CD1c-positive myeloid dendritic cell (primary cell): ENCODE results near the gene ARHGEF38.
"Not testable (repeated sequence)": the region's sequence is repeated elsewhere in the genome, so short reads cannot be mapped to it uniquely, and the experiment has no call there.

Experiments
- DNase-seq: peaks from one replicate; pipeline ENCODE4 v3.0.0-alpha.2; 2016; ENCODE audit errors: extremely low spot score

Gene ARHGEF38

DNA sequence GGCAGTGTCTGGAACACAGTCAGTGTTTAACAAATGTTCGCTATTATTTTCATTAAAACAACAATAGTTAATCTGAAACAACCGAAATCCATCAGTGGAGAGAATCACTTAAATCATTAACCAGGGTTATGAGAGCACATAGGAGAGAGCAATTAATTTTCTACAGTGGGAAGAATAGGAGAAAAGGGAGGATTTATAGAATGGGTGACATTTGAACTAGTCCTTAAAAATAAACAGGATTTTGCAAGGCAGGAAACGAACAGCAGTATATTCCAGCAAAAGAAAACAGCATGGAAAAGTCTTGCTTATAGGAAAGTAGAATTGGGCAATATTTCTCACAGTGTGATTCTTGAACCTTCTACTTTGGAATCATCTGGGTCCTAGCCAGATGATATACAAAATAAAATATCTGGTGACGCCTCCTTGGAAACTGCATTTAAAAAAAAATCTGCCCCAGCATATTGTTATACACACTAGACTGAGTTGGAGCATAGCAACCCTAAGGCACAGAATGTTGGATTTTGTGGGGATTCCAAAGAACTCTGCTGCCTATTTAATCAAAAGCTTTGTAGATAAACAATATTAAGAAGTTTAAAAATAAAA lies 100.0 kb downstream of the ARHGEF38 start:
- DNase-seq, result no peak

DNA sequence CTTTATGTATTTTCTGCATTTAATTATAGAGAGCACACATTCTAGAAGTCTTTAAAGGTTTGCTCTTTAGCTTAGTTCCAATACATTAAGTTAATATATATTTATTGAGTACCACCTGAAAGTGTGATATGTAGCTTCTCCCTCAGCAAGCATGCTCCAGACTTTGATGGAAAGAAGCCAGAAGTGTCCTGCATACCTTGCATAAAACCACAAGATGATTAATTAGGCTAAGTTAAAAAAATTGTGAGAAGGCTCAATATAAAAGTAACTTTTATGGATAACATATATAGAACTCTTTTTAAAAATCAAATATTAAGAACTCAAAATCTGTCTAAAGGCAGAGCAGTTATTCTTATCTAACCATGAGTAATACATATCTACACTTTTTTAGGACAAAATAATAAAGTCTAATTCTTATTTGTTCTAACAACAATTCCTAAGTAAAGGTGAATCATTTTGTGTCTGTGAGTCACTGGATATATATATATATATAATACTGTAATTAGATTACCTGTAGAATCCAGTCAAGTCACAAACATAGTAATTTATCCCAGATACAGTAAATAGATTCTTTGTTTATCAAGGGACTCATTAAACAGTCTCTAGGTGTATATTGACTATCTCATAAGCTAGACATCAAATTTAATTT lies 104.8 kb downstream of the ARHGEF38 start:
- no peak for DNase-seq

DNA sequence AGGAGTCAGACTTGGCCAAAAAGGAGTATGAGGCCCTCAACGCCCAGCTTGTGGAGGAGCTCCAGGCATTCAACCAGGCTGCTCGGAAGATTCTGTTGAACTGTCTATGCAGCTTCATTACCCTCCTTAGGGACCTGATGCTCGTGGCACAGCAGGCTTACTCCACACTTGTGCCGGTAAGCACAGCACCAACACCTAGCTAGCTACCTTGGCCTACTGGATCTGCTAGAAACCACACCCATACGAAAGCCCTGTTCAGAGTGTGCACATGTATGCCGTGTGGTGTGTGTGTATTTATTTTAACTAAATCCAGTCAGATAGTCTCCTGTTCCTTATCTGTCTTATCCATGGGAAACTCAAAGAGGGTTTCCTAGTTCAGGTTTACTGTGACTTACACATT lies 106.8 kb downstream of the ARHGEF38 start:
- DNase-seq, result no peak

DNA sequence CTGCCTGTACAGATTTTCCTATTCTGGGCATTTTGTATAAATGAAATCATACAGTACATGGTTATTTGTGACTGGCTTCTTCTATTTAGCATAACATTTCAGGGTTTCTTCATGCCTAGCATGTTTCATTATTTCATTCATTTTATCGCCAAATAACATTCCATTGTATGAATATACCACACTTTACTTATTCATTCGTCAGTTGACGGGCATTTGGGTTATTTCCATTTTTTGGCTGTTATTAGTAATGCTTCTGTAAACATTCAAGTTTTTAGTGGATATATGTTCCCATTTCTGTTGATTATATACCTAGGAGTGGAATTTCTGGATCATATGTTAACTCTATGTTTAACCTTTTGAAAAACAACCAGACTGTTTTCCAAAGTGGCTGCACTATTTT lies 108.6 kb downstream of the ARHGEF38 start:
- DNase-seq, result no peak

DNA sequence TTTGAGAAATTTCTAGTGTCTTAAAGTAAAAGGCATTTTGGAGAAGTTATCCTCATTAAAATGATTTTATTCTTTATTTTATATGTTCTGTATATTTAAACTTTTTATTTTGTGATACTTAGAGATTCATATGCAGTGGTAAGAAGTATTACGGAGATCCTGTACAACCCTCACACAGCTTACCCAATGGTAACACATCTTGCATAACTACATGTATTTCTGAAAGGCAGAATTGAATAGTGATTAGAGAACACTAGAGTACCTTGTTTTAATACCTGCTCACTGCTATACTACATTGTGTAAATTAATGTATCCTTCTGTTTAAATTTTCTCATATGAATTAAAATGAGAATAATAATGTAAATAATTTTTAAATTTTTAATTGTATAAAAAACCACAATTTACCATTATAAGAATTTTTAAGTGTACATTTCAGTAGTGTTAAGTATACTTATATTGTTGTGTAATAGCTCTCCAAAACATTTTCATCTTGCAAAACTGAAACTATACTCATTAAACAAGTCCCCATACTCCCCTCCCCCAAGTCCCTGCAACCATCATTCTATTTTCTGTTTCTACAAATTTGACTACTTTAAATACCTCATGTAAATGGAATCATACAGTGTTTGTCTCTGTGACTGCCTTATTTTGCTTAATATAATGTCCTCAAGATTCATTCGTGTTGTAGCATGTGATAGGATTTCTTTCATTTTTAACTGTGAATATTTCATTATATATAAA lies 110.7 kb downstream of the ARHGEF38 start:
- DNase-seq, result no peak

DNA sequence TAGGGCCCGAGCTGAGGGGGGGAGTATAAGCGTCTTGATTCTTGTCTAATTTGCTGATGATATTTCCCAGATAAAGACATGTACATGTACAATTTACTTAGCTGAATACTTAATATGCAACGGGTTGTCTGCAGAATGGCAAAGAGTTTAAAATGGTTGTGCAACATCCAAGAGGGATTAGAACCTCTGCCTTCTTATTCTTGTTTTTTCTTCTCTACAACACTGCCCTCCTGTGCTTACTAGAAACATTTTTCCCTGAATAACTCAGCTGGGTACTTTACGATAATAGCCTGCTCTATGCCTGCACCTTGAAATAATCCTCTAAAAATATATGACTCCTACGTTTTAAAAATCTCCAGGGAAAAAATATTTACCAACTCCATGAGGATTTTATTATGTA lies 114.3 kb downstream of the ARHGEF38 start:
- no peak for DNase-seq

DNA sequence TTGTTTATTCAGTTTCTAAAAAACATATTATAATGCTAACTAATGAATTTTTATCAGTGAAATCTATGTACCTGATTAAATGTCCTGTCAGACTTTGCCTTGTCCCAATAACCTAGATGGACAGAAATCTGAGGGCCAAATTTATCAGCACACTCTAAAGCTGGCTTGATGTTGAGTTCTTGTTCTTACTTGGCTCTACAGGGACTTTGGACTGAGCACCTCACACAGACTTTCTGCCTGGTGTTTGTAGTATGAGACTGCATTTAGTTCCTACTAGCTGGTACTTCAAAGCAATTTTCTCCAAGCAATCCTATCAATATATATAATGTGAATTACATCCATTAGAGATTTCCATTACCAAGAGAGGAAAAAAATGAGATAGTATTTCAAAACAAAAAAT lies 118.3 kb downstream of the ARHGEF38 start:
- no peak for DNase-seq

DNA sequence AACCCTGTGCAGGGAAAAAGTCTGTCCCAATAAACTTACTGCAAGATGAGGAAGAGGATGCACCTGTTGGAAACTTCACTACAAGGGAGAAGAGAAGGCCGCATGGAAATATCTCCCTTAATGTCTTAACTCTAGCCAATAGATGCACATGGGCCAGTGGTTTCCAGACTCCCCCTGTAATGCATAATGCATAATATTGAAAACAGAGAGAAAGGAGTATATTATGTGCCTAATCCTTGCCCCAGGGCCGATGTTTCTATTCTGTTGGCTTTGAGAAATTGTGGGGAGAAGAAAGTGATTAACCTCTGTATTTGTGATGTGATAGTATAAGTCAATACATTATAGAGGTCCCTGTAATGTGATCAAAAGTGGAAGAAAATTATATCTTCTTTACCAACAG lies 118.9 kb downstream of the ARHGEF38 start:
- no peak for DNase-seq

DNA sequence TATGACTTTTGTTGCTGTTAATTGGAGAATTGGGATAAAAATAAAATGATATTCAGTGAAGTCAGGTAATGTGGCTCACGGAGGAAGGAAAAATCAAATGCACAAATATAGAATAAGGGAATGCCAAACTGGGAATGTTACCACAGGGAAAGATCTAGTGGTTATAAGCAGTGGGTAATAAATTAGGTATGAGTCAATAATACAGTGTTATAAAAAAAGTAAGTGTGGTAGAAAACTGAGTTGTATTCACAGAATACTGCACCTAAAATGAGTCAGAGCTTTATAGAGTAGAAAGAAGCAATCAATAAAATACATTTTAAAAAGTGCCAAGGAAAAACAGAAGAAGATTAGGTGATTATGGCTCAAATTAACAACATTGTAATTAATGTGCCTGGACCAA lies 121.6 kb downstream of the ARHGEF38 start:
- DNase-seq, result no peak

DNA sequence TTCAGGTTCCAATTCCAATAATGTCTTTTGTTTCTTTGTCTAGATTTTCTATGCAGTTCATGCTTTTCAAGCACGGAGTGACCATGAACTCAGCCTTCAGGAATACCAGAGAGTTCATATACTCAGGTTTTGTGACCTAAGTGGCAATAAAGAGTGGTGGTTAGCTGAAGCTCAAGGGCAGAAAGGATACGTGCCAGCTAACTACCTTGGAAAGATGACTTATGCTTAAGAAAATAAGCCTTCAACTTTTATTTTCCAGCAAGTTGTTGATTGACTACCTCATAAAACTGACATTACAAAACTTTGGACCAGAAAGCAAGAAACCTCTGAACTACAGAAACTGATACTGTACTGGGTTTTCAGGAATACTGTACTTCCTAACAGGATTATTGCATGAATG lies 125.3 kb downstream of the ARHGEF38 start:
- DNase-seq, result no peak

DNA sequence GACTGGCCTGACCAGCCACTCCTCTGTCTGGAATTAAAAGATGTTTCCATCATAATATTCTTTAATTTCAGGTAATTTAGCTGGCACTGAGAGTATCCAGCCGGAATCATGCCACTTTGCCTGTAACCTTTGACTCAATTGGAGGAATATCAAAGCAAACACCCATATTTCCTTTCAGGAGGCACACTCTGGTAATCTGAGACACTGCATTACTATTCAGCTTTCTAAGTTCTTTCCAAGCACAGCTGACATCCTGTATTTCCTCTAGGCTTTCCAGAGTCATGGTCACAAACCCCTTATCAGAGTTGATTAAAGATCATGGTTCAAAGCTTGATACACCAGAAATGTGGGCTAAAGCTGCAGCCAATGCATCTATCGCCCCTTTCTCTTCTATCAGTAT lies 126.8 kb downstream of the ARHGEF38 start:
- no peak for DNase-seq

DNA sequence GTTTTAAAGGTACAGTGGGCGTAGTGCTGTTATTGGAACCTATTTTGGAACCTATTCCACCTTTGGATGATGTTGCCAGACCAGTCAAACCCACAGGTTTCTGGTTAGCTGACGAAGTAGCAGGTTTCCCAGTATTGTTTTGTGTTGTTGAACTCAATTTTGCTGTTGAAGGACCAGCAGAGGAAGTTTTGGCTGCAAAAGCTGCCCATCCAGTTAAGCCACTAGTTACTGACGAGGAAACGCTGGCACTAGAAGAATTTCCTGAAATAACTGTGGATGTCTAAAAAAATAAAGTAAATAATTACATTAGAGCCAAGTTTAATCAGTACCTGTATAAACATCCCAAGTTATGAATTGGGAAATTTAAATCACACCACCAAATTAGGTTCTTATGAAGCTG lies 130.6 kb downstream of the ARHGEF38 start:
- no peak for DNase-seq

DNA sequence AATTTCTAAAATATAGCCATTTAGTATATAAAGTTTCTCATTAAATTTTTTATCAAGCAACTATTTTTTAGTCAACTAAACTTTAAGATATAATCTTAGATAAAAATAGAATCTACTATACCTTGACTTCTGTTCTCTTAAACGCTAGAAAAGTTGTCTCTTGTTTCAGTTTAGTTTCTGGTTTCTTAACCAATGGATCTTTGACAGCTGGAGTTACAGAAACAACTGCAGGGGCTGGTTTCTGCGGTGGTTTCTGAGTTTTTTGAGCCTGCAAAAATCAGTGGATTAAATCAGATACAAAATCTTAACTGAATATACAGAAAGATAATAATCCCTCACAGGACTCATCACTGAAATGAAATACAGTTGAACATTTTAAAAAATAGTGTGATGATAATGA lies 134.2 kb downstream of the ARHGEF38 start:
- DNase-seq, result no peak

DNA sequence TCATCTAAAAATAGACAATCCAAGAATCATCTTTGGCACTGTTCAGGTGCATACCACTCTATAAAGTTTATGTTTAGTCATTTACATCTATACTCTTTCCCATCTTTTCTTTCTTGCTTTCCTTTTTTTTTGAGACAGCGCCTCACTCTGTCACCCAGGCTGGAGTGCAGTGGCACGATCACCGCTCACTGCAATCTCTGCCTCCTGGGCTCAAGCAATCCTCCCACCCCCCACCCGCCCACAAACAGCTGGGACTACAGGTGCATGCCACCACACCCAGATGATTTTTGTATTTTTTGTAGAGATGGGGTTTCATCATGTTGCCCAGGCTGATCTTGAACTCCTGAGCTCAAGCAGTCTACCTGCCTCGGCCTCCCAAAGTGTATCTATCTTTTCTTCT lies 142.4 kb downstream of the ARHGEF38 start:
- DNase-seq, result not testable (repeated sequence)

DNA sequence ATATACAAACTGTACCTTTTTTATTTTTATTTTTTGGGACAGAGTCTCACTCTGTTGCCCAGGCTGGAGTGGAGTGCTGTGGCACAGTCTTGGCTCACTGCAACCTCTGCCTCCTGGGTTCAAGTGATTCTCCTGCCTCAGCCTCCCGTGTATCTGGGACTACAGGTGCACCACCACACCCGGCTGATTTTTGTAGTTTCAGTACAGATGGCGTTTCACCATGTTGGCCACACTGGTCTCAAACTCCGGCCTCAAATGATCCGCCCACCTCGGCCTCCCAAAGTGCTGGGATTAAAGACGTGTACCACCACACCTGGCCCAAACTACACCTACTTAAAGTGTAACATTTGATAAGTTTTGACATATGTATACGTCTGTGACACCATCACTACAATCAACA lies 143.4 kb downstream of the ARHGEF38 start:
- not testable (repeated sequence) for DNase-seq

DNA sequence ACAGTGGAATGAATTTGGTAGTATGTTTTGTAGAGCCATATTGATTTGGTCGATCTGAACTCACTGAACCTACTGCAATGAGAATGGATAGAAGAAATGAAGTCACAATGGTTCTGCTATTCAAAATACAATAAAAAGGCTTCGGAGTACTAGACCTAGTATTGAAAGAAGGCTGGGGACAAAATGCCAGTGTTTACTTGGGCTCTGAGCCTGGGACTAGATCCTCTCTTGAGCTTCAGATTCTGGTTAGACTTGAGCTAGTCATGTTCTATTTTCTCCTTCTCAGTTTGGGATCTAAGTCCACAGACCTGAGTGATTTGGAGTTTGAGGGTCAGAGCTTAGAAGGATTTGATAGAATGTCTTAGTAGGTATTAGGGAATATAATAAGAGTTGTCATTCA lies 146.2 kb downstream of the ARHGEF38 start:
- DNase-seq, result no peak

DNA sequence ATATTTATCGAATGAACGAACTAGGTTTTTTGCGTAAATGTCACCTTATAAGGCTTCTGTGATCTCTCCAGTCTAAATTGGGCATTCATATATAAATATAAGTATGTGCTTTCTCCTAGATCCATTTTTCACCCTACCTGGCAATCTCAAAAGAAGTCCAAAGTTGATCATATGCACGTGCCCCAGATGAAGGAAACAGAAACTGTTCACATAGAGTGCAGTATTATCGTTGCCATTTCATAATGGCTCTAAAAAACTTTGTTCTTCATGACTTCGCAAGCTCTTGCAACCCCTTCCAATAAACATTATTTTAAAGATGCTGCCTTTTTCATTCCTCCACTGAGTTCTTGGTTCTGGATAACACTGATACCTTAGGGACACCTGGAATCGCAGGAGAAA lies 155.4 kb downstream of the ARHGEF38 start:
- no peak for DNase-seq

DNA sequence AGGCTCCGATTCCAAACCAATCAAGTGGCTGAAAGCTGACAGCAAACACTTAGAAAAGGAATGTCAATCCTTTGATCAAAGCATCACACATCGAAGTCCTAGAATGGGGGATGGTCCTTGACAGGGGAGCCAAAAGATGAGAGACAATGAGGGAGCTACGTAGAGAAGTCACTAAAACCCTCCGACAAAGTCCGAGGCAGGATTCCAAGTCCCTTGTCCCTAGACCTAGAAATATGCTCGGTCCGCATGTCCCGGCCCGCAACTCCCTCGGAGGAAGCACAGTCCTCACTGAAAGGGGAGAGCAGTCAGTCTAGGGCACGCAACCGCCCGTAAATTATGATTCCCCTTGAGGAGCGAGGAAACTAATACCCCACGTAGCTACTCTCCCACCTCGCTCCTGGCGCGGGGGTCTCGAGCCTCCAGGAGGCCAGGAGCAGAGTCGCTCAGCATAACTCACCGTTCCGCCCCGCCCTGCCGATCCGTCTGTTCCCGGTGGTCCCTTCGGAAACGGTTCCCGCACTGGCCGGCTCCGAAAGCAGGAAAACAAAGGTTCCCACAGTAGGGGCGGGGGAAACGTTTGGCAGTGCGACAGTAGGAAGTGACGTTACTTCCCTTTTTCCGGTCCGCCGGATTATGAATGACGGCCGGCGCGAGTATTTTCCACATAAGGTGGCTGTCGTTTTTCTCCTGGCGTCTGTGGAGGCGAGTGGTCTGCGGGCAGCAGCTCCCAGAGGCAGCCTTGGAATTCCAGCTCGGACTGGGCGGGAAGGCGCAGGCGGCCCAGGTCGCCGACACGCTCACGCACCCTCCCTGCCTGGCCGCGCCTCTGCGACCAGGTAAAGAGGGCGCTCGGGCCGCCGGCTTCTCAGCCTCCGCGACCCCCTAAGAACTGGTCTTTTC lies 156.0 kb downstream of the ARHGEF38 start, which contains the start of the genes GSTCD and INTS12:
Gene GSTCD, plus strand, starts transcription at position 604 of the 900 bp plus-strand sequence. CDS start 8,830 bp downstream, outside the sequence.
Gene INTS12, minus strand, starts transcription at position 509 of the 900 bp plus-strand sequence. CDS start 8,684 bp downstream, outside the sequence.
- peak; percentile 96 for DNase-seq

DNA sequence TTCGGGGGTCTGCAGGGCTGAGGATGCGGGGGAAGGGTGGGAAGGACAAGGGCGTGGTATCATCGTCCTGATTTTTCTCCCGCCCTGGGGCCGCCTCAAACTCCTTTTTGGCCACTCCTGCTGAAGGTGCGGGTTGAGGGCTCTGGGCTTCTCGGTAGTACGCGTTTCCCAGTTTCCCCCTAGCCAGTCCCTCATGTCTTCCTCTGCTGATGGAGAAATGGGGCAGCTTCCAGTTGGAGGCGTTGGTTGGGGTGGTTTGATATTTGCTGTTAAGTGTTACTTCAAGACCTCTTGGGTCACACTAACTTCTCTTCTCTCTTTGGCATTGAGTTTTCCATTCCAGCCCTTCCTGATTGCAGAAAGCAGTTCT lies 156.6 kb downstream of the ARHGEF38 start:
- peak; percentile 39 for DNase-seq

DNA sequence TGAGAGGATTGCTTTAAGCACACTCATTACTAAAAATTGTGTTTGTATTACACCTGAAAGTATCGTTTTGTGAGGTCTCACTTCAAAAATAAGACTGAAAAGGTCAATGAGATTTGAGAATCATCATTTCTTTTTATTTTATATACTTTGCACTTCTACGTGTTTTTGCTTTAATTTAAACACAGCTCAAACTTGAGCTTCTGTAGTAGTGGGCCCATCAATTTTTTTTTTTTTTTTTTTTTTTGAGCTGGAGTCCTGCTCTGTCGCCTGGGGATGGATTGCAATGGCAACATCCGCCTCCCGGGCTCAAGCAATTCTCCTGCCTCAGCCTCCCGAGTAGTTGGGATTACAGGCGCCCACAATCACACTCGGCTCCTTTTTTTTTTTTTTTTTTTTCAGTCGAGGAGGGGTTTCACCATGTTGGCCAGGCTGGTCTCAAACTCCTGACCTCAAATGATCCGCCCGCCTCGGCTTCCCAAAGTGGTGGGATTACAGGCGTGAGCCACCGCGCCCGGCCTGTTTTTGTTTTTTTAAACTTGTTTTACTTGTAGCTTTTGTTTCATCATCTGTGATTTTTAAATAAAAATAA lies 157.7 kb downstream of the ARHGEF38 start:
- no peak for DNase-seq

DNA sequence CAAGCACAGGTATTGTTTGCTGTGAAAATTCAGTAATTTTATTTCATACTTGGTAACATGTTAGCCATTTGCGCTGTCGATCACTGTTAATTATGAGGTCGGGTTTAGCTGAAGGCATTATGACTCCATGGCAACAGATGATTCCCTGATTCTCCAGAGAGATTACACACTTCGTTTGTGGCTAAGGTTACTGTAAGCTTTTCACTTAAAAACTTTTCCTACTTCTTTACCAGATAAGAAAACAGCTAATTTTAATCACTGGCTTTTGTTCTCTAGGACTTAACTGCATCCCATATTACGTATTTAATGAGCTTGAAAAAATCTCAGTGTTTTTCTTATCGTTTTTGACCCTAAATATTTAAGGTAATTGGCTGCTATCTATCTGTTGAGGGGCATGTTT lies 158.3 kb downstream of the ARHGEF38 start:
- no peak for DNase-seq

DNA sequence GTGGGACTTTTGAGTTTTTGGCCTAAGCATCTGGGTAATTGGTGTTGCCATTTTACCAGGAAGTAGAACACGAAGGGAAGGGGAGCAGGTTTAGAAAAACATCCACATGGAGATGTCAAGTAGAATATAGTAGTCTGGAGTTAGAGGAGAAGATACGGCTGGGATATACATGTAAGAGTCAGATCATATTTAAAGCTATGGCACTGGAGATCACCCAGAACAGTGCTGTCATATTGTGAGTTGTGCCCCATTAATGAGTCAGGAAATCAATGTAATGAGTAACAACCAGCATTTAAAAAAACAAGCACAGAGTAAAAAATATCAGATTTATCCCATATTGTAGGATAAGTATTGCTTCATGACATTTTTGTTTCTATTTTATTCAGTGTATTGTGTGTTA lies 160.3 kb downstream of the ARHGEF38 start:
- no peak for DNase-seq
